ENCODE data around the gene CNN2. TPM values are rescaled to one million over a fixed set of nuclear protein-coding genes. Genes with fewer than 3 reads are reported as not detected.
A peak's percentile ranks its signal among the peaks of the same experiment; 100 is the strongest.

CNN2 gene
- total RNA-seq, 2 experiments from 2014 or later: 513 to 519 TPM

DNA sequence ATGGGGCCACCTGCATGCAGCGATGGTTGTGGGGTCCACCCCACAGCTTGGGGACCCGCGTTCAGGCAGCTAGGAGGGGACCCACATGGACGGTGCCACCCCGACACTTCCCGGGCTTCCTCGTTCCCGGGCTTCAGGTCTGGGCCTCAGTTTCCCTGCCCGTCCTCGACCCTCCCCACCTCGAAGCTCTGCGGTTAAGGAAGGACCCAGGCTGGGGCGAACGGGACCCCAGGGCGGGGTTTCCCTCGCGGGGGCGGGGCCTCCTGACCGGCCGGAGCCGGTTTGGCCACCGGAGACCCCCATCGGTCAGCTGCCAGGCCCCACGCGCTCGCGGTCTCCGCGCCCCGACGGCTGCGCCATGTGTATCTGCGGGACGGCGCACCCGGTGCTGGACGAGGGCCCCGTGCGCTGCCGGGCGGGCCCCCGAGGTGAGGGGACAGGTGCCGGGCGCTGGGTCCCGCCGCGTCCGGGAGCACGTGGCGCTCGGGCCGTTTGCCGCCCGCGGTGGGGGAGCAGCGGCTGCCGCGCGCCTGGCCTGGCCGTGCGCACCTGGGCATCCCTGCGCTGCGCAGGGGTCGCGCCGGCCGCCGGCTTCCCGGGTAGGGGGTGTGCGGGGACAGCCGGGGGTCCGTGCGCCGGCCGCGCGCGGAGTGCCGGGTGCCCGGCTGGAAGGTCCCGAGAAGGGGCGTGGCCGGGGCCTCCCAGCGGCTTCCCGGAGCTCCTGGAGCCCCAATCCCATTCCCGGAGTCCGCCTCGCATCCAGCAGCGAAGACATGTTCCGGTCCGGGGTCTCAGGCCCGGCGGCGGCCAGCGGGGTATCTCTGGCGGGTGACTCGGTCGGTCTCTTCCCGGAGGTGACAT lies 44.8 kb downstream of the CNN2 start:
- peak overlapping the region; percentile 71 for H3K27ac Mint-ChIP-seq
- ChIA-PET POLR2A (interaction anchor here (0.7 to 13.7 kb wide), 5 partner anchors 8 to 43 kb away, joined by 3 to 186 read pairs (median 3); partner anchors contain the start of gene POLR2E), CTCF (no interaction called here)
- H3K36me3 Mint-ChIP-seq (ENCODE audit: low read depth): peaks cover 59% of the 10 kb centered on the region
- H3K4me1 Mint-ChIP-seq: peaks cover 55% of the 10 kb centered on the region
- H3K27me3 Mint-ChIP-seq: no peaks in the 10 kb centered on the region
- DNase-seq: no peak
- H3K9me3 Mint-ChIP-seq: no peaks in the 10 kb centered on the region
- peak overlapping the region; percentile 61 for H3K4me3 Mint-ChIP-seq

DNA sequence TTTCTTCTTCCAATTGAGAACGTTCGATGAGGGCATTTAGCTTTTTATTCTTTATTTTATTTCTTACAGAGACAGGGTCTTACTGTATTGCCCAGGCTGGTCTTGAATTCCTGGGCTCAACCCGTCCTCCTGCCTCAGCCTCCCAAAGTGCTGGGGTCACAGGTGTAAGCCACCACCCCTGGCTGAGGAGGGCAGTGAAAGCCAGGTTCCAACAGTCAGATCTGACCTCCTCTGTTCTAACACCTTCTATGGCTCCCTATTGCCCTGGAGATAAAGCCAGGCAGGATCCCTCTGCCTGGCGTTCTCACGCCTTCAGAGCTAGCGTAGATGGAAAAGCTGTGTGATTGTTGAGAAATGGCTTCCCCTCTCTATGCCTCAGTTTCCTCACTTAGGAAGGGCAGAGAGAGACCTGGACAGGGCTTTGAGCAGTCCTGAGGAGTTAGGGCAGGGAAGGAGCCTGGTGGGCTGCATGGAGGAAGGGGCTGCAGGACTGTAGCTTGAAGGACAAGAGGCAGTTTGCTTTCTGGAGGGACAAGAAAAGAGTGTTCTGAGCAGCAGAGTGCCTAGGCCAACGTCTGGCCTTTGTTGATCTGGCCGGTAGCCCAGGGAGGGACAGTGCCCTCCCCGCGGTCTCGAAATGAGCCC lies 46.1 kb downstream of the CNN2 start:
- H3K27me3 Mint-ChIP-seq: no peaks in the 10 kb centered on the region
- ChIA-PET POLR2A (interaction anchor here (0.7 to 13.7 kb wide), 7 partner anchors 14 to 197 kb away, joined by 3 to 186 read pairs (median 6); partner anchors contain the start of genes ABCA7, CIRBP, RNU6-2 and TMEM259), CTCF (no interaction called here)
- no peak overlapping the region for H3K4me3 Mint-ChIP-seq
- peaks cover 58% of the 10 kb centered on the region for H3K4me1 Mint-ChIP-seq
- H3K36me3 Mint-ChIP-seq (ENCODE audit: low read depth): peaks cover 69% of the 10 kb centered on the region
- no peaks in the 10 kb centered on the region for H3K9me3 Mint-ChIP-seq
- H3K27ac Mint-ChIP-seq: peak overlapping the region; percentile 71
- DNase-seq: no peak

DNA sequence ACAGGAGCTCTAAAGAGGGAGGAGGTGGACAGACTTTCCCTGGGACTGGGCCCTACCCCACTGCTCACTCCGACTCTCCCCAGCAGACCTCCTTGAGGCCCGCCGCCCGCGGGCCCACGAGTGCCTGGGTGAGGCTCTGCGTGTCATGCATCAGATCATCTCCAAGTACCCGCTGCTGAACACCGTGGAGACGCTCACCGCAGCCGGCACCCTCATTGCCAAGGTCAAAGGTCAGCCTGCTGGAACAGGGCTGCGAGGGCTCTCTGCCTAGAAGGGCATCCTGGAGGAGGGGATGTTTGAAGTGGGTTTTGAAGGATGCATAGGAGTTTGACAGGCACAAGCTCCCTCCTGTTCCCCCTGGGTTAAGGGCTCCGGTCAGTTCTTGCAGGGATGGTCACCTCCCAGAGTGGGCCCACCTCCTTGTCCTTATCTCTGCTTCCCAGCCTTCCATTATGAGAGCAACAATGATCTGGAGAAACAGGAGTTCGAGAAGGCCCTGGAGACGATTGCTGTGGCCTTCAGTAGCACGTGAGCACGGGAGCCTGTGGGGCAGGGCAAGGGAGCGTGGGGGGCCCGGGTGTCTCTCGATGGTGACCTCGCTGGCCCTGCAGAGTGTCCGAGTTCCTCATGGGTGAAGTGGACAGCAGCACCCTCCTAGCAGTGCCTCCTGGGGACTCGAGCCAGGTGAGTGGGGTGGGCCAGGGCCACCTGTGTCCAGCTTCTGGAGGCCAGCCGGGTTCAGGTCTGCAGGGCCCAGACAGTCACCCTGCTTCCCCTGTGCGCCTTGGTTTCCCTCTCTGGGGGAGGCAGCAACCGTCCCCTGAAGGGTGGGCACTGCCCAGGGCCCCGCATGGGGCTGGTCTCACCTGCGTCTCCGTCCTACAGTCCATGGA lies 46.9 kb downstream of the CNN2 start:
- H3K4me3 Mint-ChIP-seq: peak overlapping the region; percentile 52
- H3K27ac Mint-ChIP-seq: peak overlapping the region; percentile 67
- no peaks in the 10 kb centered on the region for H3K27me3 Mint-ChIP-seq
- H3K4me1 Mint-ChIP-seq: peaks cover 65% of the 10 kb centered on the region
- DNase-seq: no peak
- ChIA-PET POLR2A (interaction anchor here (0.9 to 15.0 kb wide), 7 partner anchors 14 to 196 kb away, joined by 3 to 186 read pairs (median 10); partner anchors contain the start of genes ABCA7, CIRBP, POLR2E and RNU6-2), CTCF (interaction anchor here (4.9 kb wide), 1 partner anchor 8 kb away, joined by 56 read pairs; the partner anchor contains the start of gene ARHGAP45)
- no peaks in the 10 kb centered on the region for H3K9me3 Mint-ChIP-seq
- H3K36me3 Mint-ChIP-seq (ENCODE audit: low read depth): peaks cover 75% of the 10 kb centered on the region

DNA sequence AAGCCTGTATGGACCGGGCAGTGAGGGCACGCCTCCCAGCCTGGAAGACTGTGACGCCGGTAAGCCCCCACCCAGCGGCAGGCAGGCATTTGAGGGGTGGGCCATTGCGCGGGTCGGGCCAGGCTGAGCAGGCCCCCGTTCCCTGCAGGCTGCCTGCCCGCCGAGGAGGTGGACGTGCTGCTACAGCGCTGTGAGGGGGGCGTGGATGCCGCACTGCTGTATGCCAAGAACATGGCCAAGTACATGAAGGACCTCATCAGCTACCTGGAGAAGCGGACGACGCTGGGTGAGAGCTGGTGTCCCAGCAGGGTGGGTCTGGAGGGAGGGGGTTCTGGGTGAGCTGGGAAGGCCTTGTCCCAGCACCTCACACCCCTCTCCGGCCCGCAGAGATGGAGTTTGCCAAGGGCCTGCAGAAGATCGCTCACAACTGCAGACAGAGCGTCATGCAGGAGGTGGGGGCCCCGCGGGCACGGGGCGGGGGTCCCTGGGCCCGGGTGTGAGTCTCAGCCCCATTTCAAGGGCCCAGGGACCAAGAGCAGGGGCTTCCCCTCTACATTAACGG lies 47.6 kb downstream of the CNN2 start:
- H3K27ac Mint-ChIP-seq: peak overlapping the region; percentile 64
- H3K36me3 Mint-ChIP-seq (ENCODE audit: low read depth): peaks cover 76% of the 10 kb centered on the region
- H3K9me3 Mint-ChIP-seq: no peaks in the 10 kb centered on the region
- peaks cover 64% of the 10 kb centered on the region for H3K4me1 Mint-ChIP-seq
- POLR2A ChIA-PET: interaction anchor here (0.7 to 17.5 kb wide), 11 partner anchors 7 to 195 kb away, joined by 3 to 334 read pairs (median 12); partner anchors contain the start of genes ABCA7, ARHGAP45, CIRBP and CNN2
- no peaks in the 10 kb centered on the region for H3K27me3 Mint-ChIP-seq
- no peak for DNase-seq
- peak overlapping the region; percentile 52 for H3K4me3 Mint-ChIP-seq
- CTCF ChIA-PET: interaction anchor here (0.7 to 4.9 kb wide), 7 partner anchors 8 to 192 kb away, joined by 3 to 56 read pairs (median 3); partner anchors contain the start of genes ARHGAP45 and RNU6-2

DNA sequence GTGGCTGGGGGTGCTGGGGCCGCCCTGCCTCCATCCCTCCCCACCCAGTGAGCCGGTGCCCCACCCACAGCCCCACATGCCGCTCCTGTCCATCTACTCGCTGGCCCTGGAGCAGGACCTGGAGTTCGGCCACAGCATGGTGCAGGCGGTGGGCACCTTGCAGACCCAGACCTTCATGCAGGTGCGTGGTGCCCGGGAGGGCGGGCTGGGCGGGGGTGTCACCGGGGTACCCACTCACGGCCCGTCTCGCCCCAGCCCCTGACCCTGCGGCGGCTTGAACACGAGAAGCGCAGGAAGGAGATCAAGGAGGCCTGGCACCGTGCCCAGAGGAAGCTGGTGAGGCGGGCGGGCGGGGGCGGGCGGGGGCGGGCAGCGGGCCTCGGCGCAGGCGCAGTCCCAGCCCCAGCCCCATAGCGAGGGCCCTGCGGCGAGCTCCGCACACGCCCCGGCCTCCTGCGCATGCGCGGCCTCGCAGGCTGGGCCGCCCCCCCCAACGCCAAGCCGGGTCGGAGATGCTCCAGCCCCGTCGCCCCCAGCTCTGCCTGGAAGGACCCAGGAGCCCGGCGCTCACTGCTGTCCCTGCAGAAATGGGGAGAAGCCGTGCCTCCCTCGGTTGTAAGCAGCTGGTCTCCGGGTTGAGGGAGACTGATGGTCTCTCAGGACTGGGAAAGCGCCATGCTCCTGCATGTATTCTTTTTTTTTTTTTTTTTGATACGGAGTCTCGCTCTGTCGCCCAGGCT lies 48.3 kb downstream of the CNN2 start:
- Mint-ChIP-seq H3K4me3 (peak overlapping the region; percentile 59), H3K36me3 (ENCODE audit: low read depth) (peaks cover 74% of the 10 kb centered on the region), H3K27me3 (no peaks in the 10 kb centered on the region), H3K9me3 (no peaks in the 10 kb centered on the region), H3K27ac (peak overlapping the region; percentile 93), H3K4me1 (peaks cover 64% of the 10 kb centered on the region)
- ChIA-PET POLR2A (interaction anchor here (0.7 to 17.5 kb wide), 13 partner anchors 8 to 194 kb away, joined by 3 to 334 read pairs (median 10); partner anchors contain the start of genes ABCA7, ARHGAP45, CIRBP and CNN2), CTCF (interaction anchor here (0.7 to 4.9 kb wide), 10 partner anchors 9 to 192 kb away, joined by 3 to 56 read pairs (median 3); partner anchors contain the start of genes ARHGAP45 and RNU6-2)
- DNase-seq: peak; percentile 91

DNA sequence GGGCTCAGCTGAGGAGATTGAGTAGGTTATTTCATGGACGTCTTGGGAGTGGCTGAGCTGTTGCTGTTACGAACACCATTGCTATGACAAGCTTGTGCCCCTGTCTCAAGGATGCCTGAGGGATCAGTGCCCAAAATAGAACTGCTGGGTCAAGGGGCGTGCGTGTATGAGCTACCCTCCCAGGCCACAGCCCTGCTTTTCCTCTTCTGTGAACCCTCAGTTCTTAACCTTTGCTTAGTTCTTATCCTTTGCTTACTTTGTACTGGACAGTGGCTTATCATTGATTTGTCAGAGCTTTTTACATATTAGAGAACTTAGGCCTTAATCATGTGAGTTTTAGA lies 49.6 kb downstream of the CNN2 start:
- DNase-seq: no peak
- Mint-ChIP-seq H3K36me3 (ENCODE audit: low read depth) (peaks cover 77% of the 10 kb centered on the region), H3K27me3 (no peaks in the 10 kb centered on the region), H3K4me3 (peak overlapping the region; percentile 59), H3K9me3 (no peaks in the 10 kb centered on the region), H3K4me1 (peaks cover 71% of the 10 kb centered on the region), H3K27ac (peak overlapping the region; percentile 93)
- POLR2A ChIA-PET: interaction anchor here (0.6 to 17.5 kb wide), 11 partner anchors 9 to 171 kb away, joined by 3 to 334 read pairs (median 8); partner anchors contain the start of genes ABCA7, ARHGAP45, CNN2 and POLR2E
- CTCF ChIA-PET: interaction anchor here (1.1 to 4.9 kb wide), 2 partner anchors 10 to 49 kb away, joined by 5 to 56 read pairs; partner anchors contain the start of gene ARHGAP45

DNA sequence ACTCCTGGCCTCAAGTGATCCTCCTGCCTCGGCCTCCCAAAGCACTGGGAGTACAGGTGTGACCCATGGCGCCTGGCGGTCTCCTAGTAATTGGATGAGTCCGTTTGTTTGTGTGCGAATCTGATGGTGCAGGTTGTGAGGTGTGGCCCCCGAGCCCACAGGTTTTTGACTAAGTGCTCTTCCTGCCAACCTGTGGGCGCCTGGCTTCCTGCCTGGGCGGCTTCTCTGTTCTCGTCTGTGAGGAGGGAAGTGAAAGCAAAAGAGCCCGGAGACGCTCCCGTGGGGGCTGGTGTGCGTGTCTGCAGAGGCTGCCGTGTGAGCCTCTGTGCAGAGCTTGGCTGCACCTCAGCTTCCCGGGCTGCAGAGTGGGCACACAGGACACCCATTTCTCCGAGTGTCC lies 50.5 kb downstream of the CNN2 start:
- POLR2A ChIA-PET: interaction anchor here (0.7 to 17.5 kb wide), 15 partner anchors 10 to 192 kb away, joined by 3 to 334 read pairs (median 6); partner anchors contain the start of genes ABCA7, ARHGAP45, CIRBP and CNN2
- peak overlapping the region; percentile 80 for H3K4me3 Mint-ChIP-seq
- CTCF ChIA-PET: interaction anchor here (0.6 to 4.9 kb wide), 7 partner anchors 11 to 203 kb away, joined by 3 to 56 read pairs (median 4); partner anchors contain the start of genes ARHGAP45, POLR2E and SBNO2
- peaks cover 74% of the 10 kb centered on the region for H3K4me1 Mint-ChIP-seq
- H3K36me3 Mint-ChIP-seq (ENCODE audit: low read depth): peaks cover 80% of the 10 kb centered on the region
- H3K27ac Mint-ChIP-seq: peak overlapping the region; percentile 93
- no peaks in the 10 kb centered on the region for H3K9me3 Mint-ChIP-seq
- peak; percentile 96 for DNase-seq
- H3K27me3 Mint-ChIP-seq: no peaks in the 10 kb centered on the region

DNA sequence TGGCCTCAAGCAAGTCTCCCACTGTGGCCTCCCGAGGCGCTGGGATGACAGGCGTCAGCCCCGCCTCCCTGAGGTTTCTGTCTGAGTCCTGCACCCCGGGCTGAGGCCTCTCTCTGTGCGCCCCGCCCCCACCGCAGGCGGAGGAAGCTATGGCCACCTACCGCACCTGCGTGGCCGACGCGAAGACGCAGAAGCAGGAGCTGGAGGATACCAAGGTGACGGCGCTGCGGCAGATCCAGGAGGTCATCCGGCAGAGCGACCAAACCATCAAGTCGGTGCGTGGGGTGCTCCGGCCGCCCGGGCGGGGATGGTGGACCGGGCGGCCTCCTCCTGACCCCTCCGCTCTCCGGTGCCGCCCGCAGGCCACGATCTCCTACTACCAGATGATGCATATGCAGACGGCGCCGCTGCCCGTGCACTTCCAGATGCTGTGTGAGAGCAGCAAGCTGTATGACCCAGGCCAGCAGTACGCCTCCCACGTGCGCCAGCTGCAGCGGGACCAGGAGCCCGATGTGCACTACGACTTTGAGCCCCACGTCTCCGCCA lies 53.2 kb downstream of the CNN2 start:
- H3K36me3 Mint-ChIP-seq (ENCODE audit: low read depth): peaks cover 79% of the 10 kb centered on the region
- peak overlapping the region; percentile 93 for H3K27ac Mint-ChIP-seq
- no peaks in the 10 kb centered on the region for H3K9me3 Mint-ChIP-seq
- no peaks in the 10 kb centered on the region for H3K27me3 Mint-ChIP-seq
- POLR2A ChIA-PET: interaction anchor here (1.1 to 17.5 kb wide), 13 partner anchors 7 to 190 kb away, joined by 3 to 334 read pairs (median 9); partner anchors contain the start of genes ABCA7, ARHGAP45, CNN2 and GPX4
- peak overlapping the region; percentile 80 for H3K4me3 Mint-ChIP-seq
- CTCF ChIA-PET: interaction anchor here (0.8 to 2.1 kb wide), 6 partner anchors 9 to 75 kb away, joined by 3 to 12 read pairs (median 4); partner anchors contain the start of gene ARHGAP45
- peak; percentile 89 for DNase-seq
- H3K4me1 Mint-ChIP-seq: peaks cover 66% of the 10 kb centered on the region

DNA sequence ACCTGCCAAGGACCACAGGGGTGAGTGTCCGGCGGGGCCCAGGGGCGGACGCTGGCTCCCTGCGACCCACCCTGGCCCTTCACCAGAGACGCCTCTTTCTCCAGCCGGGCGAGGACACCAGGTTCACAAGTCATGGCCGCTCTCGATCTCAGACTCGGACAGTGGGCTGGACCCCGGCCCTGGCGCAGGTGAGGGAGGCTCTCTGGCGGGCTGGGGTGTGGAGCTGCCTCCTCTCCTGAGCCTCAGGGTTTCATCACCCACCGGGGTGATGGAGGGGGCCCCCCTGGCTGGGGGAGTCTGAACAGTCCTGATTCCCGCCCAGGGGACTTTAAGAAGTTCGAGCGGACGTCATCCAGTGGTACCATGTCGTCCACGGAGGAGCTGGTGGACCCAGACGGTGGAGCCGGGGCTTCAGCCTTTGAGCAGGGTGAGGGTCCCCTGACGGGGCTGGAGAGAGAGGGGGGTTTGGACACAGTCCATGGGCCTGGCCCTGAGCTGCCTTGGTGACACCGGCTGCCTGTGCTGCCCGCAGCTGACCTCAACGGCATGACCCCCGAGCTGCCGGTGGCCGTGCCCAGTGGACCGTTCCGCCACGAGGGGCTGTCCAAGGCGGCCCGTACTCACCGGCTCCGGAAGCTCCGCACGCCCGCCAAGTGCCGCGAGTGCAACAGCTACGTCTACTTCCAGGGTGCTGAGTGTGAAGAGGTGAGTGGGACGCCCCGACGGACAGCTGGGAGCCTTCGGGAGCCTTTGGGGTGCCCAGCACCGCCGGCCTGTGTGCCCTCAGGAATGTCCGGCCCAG lies 54.2 kb downstream of the CNN2 start:
- peak overlapping the region; percentile 54 for H3K27ac Mint-ChIP-seq
- H3K36me3 Mint-ChIP-seq (ENCODE audit: low read depth): peaks cover 84% of the 10 kb centered on the region
- H3K9me3 Mint-ChIP-seq: no peaks in the 10 kb centered on the region
- ChIA-PET POLR2A (interaction anchor here (0.6 to 17.5 kb wide), 12 partner anchors 6 to 189 kb away, joined by 3 to 334 read pairs (median 12); partner anchors contain the start of genes ARHGAP45, CNN2, GPX4 and POLR2E), CTCF (interaction anchor here (0.8 to 2.1 kb wide), 6 partner anchors 8 to 52 kb away, joined by 3 to 12 read pairs (median 4); partner anchors contain the start of gene ARHGAP45)
- H3K4me1 Mint-ChIP-seq: peaks cover 70% of the 10 kb centered on the region
- DNase-seq: no peak
- H3K27me3 Mint-ChIP-seq: no peaks in the 10 kb centered on the region
- H3K4me3 Mint-ChIP-seq: no peak overlapping the region

All from activated CD4-positive, alpha-beta memory T cell treated with anti-CD3 and anti-CD28 coated beads, Interleukin-2, amount 10 ng/mL, durations not matched to agents 7 days and 5 days (primary cell).